IPS-20b (cell line): ENCODE results near the gene ERI2.
"Not testable (repeated sequence)": the region's sequence is repeated elsewhere in the genome, so short reads cannot be mapped to it uniquely, and the experiment has no call there.

ENCODE experiments used
- H3K27ac ChIP-seq: one replicate; pipeline ENCODE4 v1.5.1; 2013; ENCODE audit warnings: low read length
- H3K27me3 ChIP-seq: 2 replicates; pipeline ENCODE4 v1.6.1; 2013; ENCODE audit warnings: mild to moderate bottlenecking, low read length, inconsistent platforms; ENCODE audit not compliant: insufficient read depth
- H3K36me3 ChIP-seq: 2 replicates; pipeline ENCODE4 v1.6.1; 2013; ENCODE audit warnings: low read depth, mild to moderate bottlenecking, inconsistent platforms, low read length, moderate library complexity; ENCODE audit not compliant: insufficient read depth
- H3K4me1 ChIP-seq: 2 replicates; pipeline ENCODE4 v1.6.1; 2013; ENCODE audit warnings: mild to moderate bottlenecking, control low read depth, inconsistent platforms, low read length, moderate library complexity; ENCODE audit not compliant: insufficient read depth
- H3K4me3 ChIP-seq: 2 replicates; pipeline ENCODE4 v1.5.1; 2013; ENCODE audit warnings: mild to moderate bottlenecking, low read length, inconsistent platforms
- H3K9ac ChIP-seq: 2 replicates; pipeline ENCODE4 v1.6.1; 2013; ENCODE audit warnings: low read depth, mild to moderate bottlenecking, inconsistent platforms, low read length, moderate library complexity
- H3K9me3 ChIP-seq: 2 replicates; pipeline ENCODE4 v1.6.1; 2013; ENCODE audit warnings: mild to moderate bottlenecking, low read depth, low read length, inconsistent platforms; ENCODE audit not compliant: insufficient read depth

ERI2 gene

GRCh38 chr16:20781697-20782096 is 24.6 kb downstream of the ERI2 start:
- H3K9ac ChIP-seq = no peak overlapping the region

GRCh38 chr16:20774703-20775362 is 31.4 kb downstream of the ERI2 start:
- Histone ChIP-seq H3K9me3 (no peaks in the 10 kb centered on the region), H3K27ac (no peak overlapping the region), H3K9ac (no peak overlapping the region), H3K36me3 (no peaks in the 10 kb centered on the region), H3K27me3 (no peaks in the 10 kb centered on the region), H3K4me3 (no peak overlapping the region), H3K4me1 (no peaks in the 10 kb centered on the region)

More at GRCh38 chr16:20781697-20782096, 24.6 kb downstream of the ERI2 start:
- no peaks in the 10 kb centered on the region for H3K27me3 ChIP-seq
- H3K27ac ChIP-seq = no peak overlapping the region
- no peaks in the 10 kb centered on the region for H3K36me3 ChIP-seq
- H3K4me1 ChIP-seq = no peaks in the 10 kb centered on the region
- no peak overlapping the region for H3K4me3 ChIP-seq
- no peaks in the 10 kb centered on the region for H3K9me3 ChIP-seq

- no peaks in the 10 kb centered on the region for H3K4me1 ChIP-seq
- no peaks in the 10 kb centered on the region for H3K27me3 ChIP-seq
- H3K36me3 ChIP-seq = no peaks in the 10 kb centered on the region
- no peak overlapping the region for H3K9ac ChIP-seq
- no peaks in the 10 kb centered on the region for H3K9me3 ChIP-seq
- H3K4me3 ChIP-seq = no peak overlapping the region
- H3K27ac ChIP-seq = no peak overlapping the region
These were observed 32.6 kb downstream of the ERI2 start for GRCh38 chr16:20773679-20774078.

GRCh38 chr16:20768818-20769217 is 37.5 kb downstream of the ERI2 start:
- H3K9ac ChIP-seq = no peak overlapping the region
- no peaks in the 10 kb centered on the region for H3K9me3 ChIP-seq
- H3K27ac ChIP-seq = no peak overlapping the region
- H3K27me3 ChIP-seq = no peaks in the 10 kb centered on the region
- H3K4me1 ChIP-seq = no peaks in the 10 kb centered on the region
- no peaks in the 10 kb centered on the region for H3K36me3 ChIP-seq
- no peak overlapping the region for H3K4me3 ChIP-seq

- Histone ChIP-seq H3K27me3 (no peaks in the 10 kb centered on the region), H3K27ac (no peak overlapping the region), H3K9me3 (no peaks in the 10 kb centered on the region), H3K4me3 (no peak overlapping the region), H3K4me1 (no peaks in the 10 kb centered on the region), H3K36me3 (no peaks in the 10 kb centered on the region), H3K9ac (no peak overlapping the region)
These were observed 38.2 kb downstream of the ERI2 start for GRCh38 chr16:20768121-20768520.

GRCh38 chr16:20767577-20767976 is 38.7 kb downstream of the ERI2 start:
- Histone ChIP-seq H3K4me3 (no peak overlapping the region), H3K9me3 (0 out of 2 replicates have a peak, but pooled peaks cover under 1% of the 10 kb centered on the region), H3K9ac (no peak overlapping the region), H3K36me3 (no peaks in the 10 kb centered on the region), H3K27me3 (no peaks in the 10 kb centered on the region), H3K27ac (no peak overlapping the region), H3K4me1 (no peaks in the 10 kb centered on the region)

GRCh38 chr16:20766294-20766693 is 40.0 kb downstream of the ERI2 start:
- no peaks in the 10 kb centered on the region for H3K4me1 ChIP-seq
- H3K9ac ChIP-seq = no peak overlapping the region
- 0 out of 2 replicates have a peak, but pooled peaks cover 3% of the 10 kb centered on the region for H3K9me3 ChIP-seq
- no peaks in the 10 kb centered on the region for H3K36me3 ChIP-seq
- no peak overlapping the region for H3K4me3 ChIP-seq
- H3K27ac ChIP-seq = no peak overlapping the region
- no peaks in the 10 kb centered on the region for H3K27me3 ChIP-seq

- Histone ChIP-seq H3K4me3 (no peak overlapping the region), H3K9me3 (0 out of 2 replicates have a peak, but pooled peaks cover 3% of the 10 kb centered on the region), H3K27me3 (no peaks in the 10 kb centered on the region), H3K27ac (no peak overlapping the region), H3K36me3 (no peaks in the 10 kb centered on the region), H3K4me1 (no peaks in the 10 kb centered on the region), H3K9ac (no peak overlapping the region)
These were observed 40.5 kb downstream of the ERI2 start for GRCh38 chr16:20765732-20766131.

GRCh38 chr16:20764448-20764847 is 41.8 kb downstream of the ERI2 start:
- not testable (repeated sequence) for H3K9ac ChIP-seq, H3K9me3 ChIP-seq, H3K36me3 ChIP-seq, H3K27me3 ChIP-seq, H3K27ac ChIP-seq, H3K4me1 ChIP-seq, H3K4me3 ChIP-seq

GRCh38 chr16:20763461-20764232 is 42.6 kb downstream of the ERI2 start, which contains the start of gene ACSM3:
Gene ACSM3 (plus strand): TSS chr16:20764014. CDS start chr16:20770035, 6,021 bp downstream.
- Histone ChIP-seq H3K27ac (no peak within 1 kb of the TSS), H3K9ac (peak within 1 kb of the TSS; percentile 38; the same call in 1 of the 2 replicates), H3K27me3 (no peaks in the 10 kb centered on the region), H3K4me1 (no peaks in the 10 kb centered on the region), H3K9me3 (0 out of 2 replicates have a peak, but pooled peaks cover 3% of the 10 kb centered on the region), H3K36me3 (no peaks in the 10 kb centered on the region), H3K4me3 (peak within 1 kb of the TSS; percentile 71)

- H3K9me3 ChIP-seq = 0 out of 2 replicates have a peak, but pooled peaks cover 3% of the 10 kb centered on the region
- no peak overlapping the region for H3K9ac ChIP-seq
- H3K27ac ChIP-seq = no peak overlapping the region
- H3K27me3 ChIP-seq = no peaks in the 10 kb centered on the region
- H3K36me3 ChIP-seq = no peaks in the 10 kb centered on the region
- H3K4me3 ChIP-seq = no peak overlapping the region
- no peaks in the 10 kb centered on the region for H3K4me1 ChIP-seq
These were observed 43.7 kb downstream of the ERI2 start for GRCh38 chr16:20762404-20763123.
